Small intestine (tissue), 7 donors: ENCODE results near the gene LRTM2. TPM values are rescaled to one million over a fixed set of nuclear protein-coding genes. Genes with fewer than 3 reads are reported as not detected.

ENCODE experiments used
- DNase-seq, 2 donors: peaks; one replicate each; pipeline versions ENCODE4 v3.0.0 to v3.0.0-alpha.2; 2013
- FAIRE-seq: peaks from 2 replicates; lab custom pipeline; 2012; peaks lifted over from hg19 to GRCh38; lab: Jason Lieb, UNC
- H3K27ac ChIP-seq, 3 donors: one replicate each; pipeline ENCODE4 v1.5.1; 2013; ENCODE audit warnings: low read length in 2 of 3, mild to moderate bottlenecking in 2 of 3, control low read depth in 1 of 3, inconsistent platforms in 1 of 3, low read depth in 1 of 3, moderate library complexity in 1 of 3
- H3K27me3 ChIP-seq, 3 donors: one replicate each; pipeline ENCODE4 v1.6.1; 2013; ENCODE audit warnings: low read length in 3 of 3, inconsistent platforms in 1 of 3; ENCODE audit not compliant: control insufficient read depth in 3 of 3, insufficient read depth in 3 of 3
- H3K36me3 ChIP-seq, 3 donors: one replicate each; pipeline ENCODE4 v1.6.1; 2013; ENCODE audit warnings: low read length in 3 of 3, inconsistent platforms in 1 of 3, low read depth in 1 of 3, mild to moderate bottlenecking in 1 of 3, moderate library complexity in 1 of 3; ENCODE audit not compliant: control insufficient read depth in 3 of 3, insufficient read depth in 2 of 3
- H3K4me1 ChIP-seq, 3 donors: one replicate each; pipeline ENCODE4 v1.6.1; 2013; ENCODE audit warnings: low read length in 2 of 3, inconsistent platforms in 1 of 3, low read depth in 1 of 3, mild to moderate bottlenecking in 1 of 3, moderate library complexity in 1 of 3; ENCODE audit not compliant: control insufficient read depth in 3 of 3, insufficient read depth in 2 of 3
- H3K4me3 ChIP-seq, 3 donors: one replicate each; pipeline ENCODE4 v1.5.1; 2013; ENCODE audit warnings: low read length in 3 of 3, control low read depth in 1 of 3, inconsistent platforms in 1 of 3, low read depth in 1 of 3, mild to moderate bottlenecking in 1 of 3, moderate library complexity in 1 of 3
- H3K9me3 ChIP-seq, 2 donors: one replicate each; pipeline ENCODE4 v1.6.1; 2013; ENCODE audit warnings: low read depth in 1 of 2, low read length in 1 of 2; ENCODE audit not compliant: control insufficient read depth in 2 of 2, insufficient read depth in 1 of 2
- WGBS, 3 donors: extraction: QIAGEN DNeasy Blood & Tissue Kit; methylation state at CpG; one replicate each; pipeline ENCODE4 v1.1.7; 2013; 5-methylcytosine and 5-hydroxymethylcytosine counted together
- polyA plus RNA-seq, 4 donors: library from polyadenylated mRNA; stranded (reverse) in 3 of 4; unstranded in 1 of 4; fragments of 200-250 nt in 3 of 4; fragments of 120-200 nt in 1 of 4; gene quantifications; one replicate each; pipeline versions ENCODE4 v1.2.1 to v1.2.3, GENCODE V29; 2013
- donor health status: healthy with polysubstance abuse.
- donor health status: control.
- donor health status: control.
- donor health status: Bipolar disorder and iron deficiency.
- donor health status: healthy.

LRTM2 gene
- polyA plus RNA-seq, 4 donors = 0.03 TPM; not detected in 2

DNA sequence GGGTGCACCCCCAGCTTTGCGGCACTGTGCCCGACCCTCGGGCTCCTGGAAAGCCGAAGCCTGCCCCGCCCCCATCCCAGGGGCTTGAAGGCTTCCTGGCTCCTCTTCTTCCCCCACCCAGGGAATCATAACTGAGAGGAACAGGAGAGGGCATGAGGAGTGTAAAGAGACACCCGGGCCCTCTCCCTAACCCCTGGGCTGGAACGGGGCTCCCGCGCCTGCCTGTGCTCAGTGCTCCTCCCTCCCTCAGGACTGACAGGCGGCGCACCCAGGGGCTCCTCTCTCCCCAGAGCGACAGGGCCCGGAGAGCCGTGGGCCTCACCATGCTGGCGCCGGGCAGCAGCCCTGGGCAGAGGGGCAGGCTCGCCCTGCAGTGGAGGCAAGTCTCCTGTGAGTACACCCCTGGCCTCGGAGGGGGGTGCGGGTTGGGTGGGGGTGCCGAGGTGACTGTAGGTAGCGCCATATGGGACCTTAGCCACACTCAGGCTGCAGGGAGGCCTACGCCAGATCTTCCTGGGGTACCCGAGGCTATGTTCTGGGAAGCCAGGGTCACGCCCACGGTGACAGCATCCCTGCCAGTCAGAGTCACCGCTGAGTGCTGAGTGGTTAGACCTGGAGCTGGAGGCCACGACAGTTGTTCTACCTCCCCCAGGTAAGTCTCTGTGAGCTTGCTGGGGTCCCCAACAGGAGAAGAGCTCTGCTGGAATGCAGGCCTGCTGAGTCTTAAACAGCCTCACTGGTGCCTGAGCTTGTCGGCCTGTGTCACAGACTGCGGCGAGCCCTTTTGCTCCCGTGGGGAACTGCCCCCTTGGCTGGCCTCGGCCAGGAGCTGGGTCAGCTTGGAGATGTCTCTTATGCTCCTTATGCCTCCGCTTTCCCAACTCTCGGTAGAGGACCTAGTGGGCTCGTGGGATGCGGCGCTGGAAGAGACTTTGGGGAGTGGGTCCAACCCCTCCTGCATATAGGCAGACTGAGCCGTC lies 7.8 kb downstream of the LRTM2 start:
- peaks cover 0 to 13% (median 5%) of the 10 kb centered on the region in 3 donors for H3K27me3 ChIP-seq
- DNase-seq = no peak
- H3K4me1 ChIP-seq = peaks cover 0 to 2% (median 0%) of the 10 kb centered on the region in 3 donors
- no peak overlapping the region for H3K4me3 ChIP-seq
- 87% methylated on average over 32 to 38 of the region's 38 CpGs for WGBS, 3 donors
- H3K9me3 ChIP-seq = no peaks in the 10 kb centered on the region
- no peak for FAIRE-seq
- H3K27ac ChIP-seq = no peak overlapping the region
- no peaks in the 10 kb centered on the region for H3K36me3 ChIP-seq

DNA sequence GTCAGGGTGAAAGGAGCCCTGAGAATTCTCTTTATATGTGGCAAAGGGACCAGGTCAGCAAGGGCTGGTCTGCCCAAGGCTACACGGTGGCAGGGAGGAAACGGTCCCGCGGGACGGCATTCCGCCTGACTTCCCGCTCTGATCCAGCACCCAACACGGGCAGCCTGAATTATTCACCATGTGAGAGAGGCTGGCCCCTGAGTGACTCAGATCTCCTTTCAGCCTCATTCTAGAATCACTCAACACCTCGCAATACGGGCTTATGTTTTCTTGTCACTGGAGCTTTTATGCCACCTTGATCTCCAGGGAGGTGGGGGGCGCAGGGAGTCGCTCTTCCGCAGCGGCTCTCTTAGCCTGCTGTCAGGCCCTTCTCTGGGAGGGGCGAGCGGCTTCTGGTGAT lies 8.5 kb downstream of the LRTM2 start:
- DNase-seq (no peak), FAIRE-seq (no peak)
- peaks cover 0 to 2% (median 0%) of the 10 kb centered on the region in 3 donors for H3K4me1 ChIP-seq
- H3K27ac ChIP-seq = no peak overlapping the region
- H3K27me3 ChIP-seq = peaks cover 0 to 16% (median 8%) of the 10 kb centered on the region in 3 donors
- H3K4me3 ChIP-seq = no peak overlapping the region
- WGBS, 3 donors = 82 to 93% (median 91%) methylated on average over 16 of the region's 16 CpGs
- H3K9me3 ChIP-seq = no peaks in the 10 kb centered on the region
- H3K36me3 ChIP-seq = no peaks in the 10 kb centered on the region

DNA sequence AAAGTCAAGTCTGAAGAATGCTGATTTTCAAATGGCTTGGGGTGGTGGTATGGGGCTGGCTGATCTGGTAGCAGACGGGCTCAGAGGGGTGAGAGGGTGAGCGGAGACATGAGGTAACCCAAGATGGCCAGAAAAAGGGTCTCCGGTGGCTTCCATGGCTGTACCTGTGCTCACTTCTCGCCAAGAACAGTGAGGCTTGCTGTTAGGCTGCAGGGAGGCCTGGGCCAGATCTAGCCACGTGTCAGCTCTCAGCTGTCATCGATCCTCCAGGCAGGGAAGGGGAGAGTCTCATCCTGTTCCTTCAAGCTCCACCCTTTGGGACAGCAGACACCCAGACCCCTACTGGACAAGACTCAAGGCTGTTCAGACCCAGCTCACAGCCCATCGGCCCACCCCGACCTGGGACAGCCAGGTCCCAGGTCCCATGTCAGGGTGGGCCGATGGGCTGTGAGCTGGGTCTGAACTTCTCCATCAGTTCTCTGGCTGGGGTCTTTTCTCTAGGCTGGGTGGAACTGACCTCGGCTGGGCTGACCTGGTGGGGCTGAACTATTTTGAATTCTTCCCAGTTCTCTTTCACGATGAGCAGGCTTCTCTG lies 9.0 kb downstream of the LRTM2 start:
- Histone ChIP-seq H3K27ac (no peak overlapping the region), H3K27me3 (peaks cover 0 to 16% (median 8%) of the 10 kb centered on the region in 3 donors), H3K9me3 (no peaks in the 10 kb centered on the region), H3K4me3 (no peak overlapping the region), H3K36me3 (no peaks in the 10 kb centered on the region), H3K4me1 (peaks cover 0 to 2% (median 0%) of the 10 kb centered on the region in 3 donors)
- no peak for DNase-seq
- 79 to 82% (median 82%) methylated on average over 9 to 11 of the region's 11 CpGs for WGBS, 3 donors
- FAIRE-seq = no peak

DNA sequence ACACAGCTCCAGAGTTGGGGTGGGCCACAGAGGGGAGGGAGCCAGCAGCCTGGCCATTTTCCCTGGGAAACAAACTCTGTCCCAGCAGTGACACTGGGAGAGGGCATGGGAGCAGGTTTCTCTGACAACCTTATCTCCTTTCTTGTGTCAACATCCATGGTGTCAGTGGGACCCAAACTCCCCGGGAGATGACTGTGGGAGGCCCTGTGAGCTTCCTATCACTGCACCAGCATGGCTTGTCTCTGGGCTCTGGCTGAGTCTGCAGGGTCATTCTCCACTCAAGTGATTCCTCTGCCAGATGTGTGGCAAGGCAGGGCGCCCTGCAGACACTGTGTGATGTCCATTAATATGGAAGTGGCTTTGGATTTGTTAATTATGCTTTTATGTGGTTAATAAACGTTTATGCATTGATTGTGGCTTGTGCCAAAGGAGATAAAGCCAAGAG lies 10.1 kb downstream of the LRTM2 start:
- H3K27me3 ChIP-seq = peaks cover 0 to 16% (median 8%) of the 10 kb centered on the region in 3 donors
- H3K9me3 ChIP-seq = no peaks in the 10 kb centered on the region
- H3K4me1 ChIP-seq = peaks cover 0 to 2% (median 0%) of the 10 kb centered on the region in 3 donors
- no peaks in the 10 kb centered on the region for H3K36me3 ChIP-seq
- no peak for FAIRE-seq
- no peak overlapping the region for H3K27ac ChIP-seq
- no peak overlapping the region for H3K4me3 ChIP-seq
- WGBS, 3 donors = 8 to 37% (median 17%) methylated on average over 3 of the region's 3 CpGs
- DNase-seq = no peak

DNA sequence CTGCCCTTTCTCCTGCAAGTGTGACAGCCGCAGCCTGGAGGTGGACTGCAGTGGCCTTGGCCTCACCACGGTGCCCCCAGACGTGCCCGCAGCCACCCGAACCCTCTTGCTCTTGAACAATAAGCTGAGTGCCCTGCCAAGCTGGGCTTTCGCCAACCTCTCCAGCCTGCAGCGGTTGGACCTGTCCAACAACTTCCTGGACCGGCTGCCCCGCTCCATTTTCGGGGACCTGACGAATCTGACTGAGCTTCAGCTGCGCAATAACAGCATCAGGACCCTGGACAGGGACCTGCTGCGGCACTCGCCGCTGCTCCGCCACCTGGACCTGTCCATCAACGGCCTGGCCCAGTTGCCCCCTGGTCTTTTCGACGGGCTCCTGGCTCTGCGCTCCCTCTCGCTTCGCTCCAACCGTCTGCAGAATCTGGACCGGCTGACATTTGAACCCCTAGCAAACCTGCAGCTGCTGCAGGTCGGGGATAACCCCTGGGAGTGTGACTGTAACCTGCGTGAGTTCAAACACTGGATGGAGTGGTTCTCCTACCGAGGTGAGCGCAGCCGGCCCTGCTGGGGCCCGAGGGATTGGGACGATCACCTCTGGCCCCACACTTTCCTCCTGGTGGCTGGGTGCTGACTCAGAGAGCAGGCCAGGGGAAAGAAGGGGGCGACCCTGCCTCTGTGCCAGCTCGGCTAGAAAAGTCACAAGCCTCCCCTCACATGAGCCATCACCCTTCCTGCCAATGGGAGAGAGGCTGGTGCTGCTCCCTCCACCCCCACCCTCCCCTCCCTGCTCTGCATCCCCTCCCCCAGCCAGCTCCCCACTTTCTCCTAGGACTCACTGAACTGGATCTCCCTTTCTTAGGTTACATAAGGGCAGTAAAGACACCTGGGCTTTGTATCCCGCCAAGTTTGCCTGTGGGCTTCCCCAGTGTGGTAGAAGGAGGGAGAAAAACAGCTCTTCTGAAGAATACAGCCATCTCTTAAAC lies 10.9 kb downstream of the LRTM2 start:
- 7 to 12% (median 8%) methylated on average over 34 of the region's 34 CpGs for WGBS, 3 donors
- Histone ChIP-seq H3K27me3 (peaks cover 0 to 16% (median 8%) of the 10 kb centered on the region in 3 donors), H3K9me3 (no peaks in the 10 kb centered on the region), H3K4me1 (peaks cover 0 to 2% (median 0%) of the 10 kb centered on the region in 3 donors), H3K36me3 (no peaks in the 10 kb centered on the region), H3K4me3 (no peak overlapping the region), H3K27ac (no peak overlapping the region)
- DNase-seq = peak; percentile 36 to 81
- FAIRE-seq = no peak

DNA sequence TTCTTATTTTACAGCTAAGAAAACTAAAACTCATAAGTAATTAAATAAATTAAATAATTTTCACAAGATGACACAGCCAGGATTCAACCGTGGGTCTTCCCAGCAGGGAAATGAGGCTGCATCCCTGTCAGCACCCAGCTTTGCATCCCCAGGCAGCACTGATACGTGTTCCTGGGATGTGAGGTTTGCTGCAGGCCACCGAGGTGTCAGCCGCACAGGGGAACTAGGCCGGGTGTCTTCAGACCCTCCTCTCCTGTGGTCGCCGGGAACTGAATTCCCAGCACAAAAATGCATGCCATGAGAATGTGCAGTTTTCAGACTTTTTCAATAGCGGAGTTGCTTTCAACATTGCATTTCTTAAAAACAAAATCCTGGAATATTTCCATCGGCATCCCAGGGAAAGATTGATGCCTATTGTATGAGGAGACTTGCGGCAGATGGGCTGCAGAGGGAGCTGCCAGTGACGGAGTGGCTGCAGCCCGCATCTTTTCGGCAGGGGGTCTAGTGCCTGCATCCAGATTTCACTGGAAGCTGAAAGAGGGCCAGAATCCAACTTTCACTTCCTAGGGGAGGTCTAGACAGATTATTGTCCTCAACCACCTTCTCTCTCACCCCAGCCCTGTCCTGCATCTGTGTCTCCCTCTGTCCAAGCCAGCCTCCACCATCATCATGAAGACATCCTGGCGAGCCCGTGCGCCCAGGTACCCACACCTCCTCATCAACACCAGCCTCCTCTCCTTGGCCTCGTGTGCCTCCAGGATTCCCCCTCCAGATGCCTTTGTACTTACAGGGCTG lies 12.6 kb downstream of the LRTM2 start:
- peaks cover 0 to 16% (median 8%) of the 10 kb centered on the region in 3 donors for H3K27me3 ChIP-seq
- peaks cover 0 to 2% (median 0%) of the 10 kb centered on the region in 3 donors for H3K4me1 ChIP-seq
- no peaks in the 10 kb centered on the region for H3K9me3 ChIP-seq
- no peaks in the 10 kb centered on the region for H3K36me3 ChIP-seq
- FAIRE-seq (no peak), DNase-seq (no peak)
- 69 to 75% (median 73%) methylated on average over 17 of the region's 17 CpGs for WGBS, 3 donors
- no peak overlapping the region for H3K27ac ChIP-seq
- no peak overlapping the region for H3K4me3 ChIP-seq

DNA sequence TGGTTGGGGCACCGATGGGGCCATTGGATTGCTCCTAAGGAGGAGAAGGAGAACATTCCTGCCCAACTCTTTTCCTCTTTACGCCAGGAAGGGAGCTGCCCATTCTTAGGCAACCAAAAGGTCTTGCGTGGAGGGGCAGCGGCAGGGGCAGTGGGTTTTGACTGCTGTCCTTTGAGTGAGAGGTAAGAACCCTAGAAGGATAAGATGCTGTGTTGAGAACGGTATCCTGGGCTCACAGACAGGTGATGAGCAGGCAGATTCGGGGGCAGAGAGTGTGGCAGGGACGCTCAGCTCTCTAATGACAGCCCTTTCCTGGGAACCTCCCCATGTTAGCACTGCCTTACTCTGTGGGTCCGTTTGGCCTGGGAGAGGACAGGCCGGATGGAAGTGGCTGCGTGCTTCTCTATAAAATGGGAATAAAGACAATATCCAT lies 13.2 kb downstream of the LRTM2 start:
- Histone ChIP-seq H3K4me3 (no peak overlapping the region), H3K9me3 (no peaks in the 10 kb centered on the region), H3K4me1 (peaks cover 0 to 2% (median 0%) of the 10 kb centered on the region in 3 donors), H3K27me3 (peaks cover 0 to 16% (median 8%) of the 10 kb centered on the region in 3 donors), H3K27ac (no peak overlapping the region), H3K36me3 (no peaks in the 10 kb centered on the region)
- FAIRE-seq (no peak), DNase-seq (no peak)
- WGBS, 3 donors = 80 to 86% (median 82%) methylated on average over 10 of the region's 10 CpGs
